Type B pancreatic cell (in vitro differentiated cells): ENCODE data around the gene AQP10. TPM values are rescaled to one million over a fixed set of nuclear protein-coding genes. Genes with fewer than 3 reads are reported as not detected.
"Not testable (repeated sequence)": the region's sequence is repeated elsewhere in the genome, so short reads cannot be mapped to it uniquely, and the experiment has no call there.

Source experiments
- DNase-seq: peaks from one replicate; pipeline ENCODE4 v3.0.0; 2021; ENCODE audit warnings: mixed read lengths; ENCODE audit not compliant: unreplicated experiment; ENCODE audit errors: extremely low spot score
- H3K27ac Mint-ChIP-seq: 2 replicates; pipeline ENCODE4 v1.8.0; 2021; ENCODE audit warnings: mild to moderate bottlenecking, mixed read lengths
- H3K27me3 Mint-ChIP-seq: 2 replicates; pipeline ENCODE4 v1.8.0; 2021; ENCODE audit warnings: mixed read lengths
- H3K36me3 Mint-ChIP-seq: 2 replicates; pipeline ENCODE4 v1.8.0; 2021; ENCODE audit warnings: mixed read lengths
- H3K4me1 Mint-ChIP-seq: one replicate; pipeline ENCODE4 v1.8.0; 2021; ENCODE audit warnings: mixed read lengths; ENCODE audit not compliant: unreplicated experiment
- H3K4me3 Mint-ChIP-seq: 2 replicates; pipeline ENCODE4 v1.8.0; 2021; ENCODE audit warnings: mild to moderate bottlenecking, mixed read lengths
- H3K9me3 Mint-ChIP-seq: 2 replicates; pipeline ENCODE4 v1.8.0; 2021; ENCODE audit warnings: mixed read lengths
- long read RNA-seq: library from polyadenylated mRNA; unstranded; transcript quantifications from one replicate; pipeline ENCODE4 v2.0.0, GENCODE V29; 2020
- total RNA-seq: library from RNA; stranded (reverse); gene quantifications from 2 replicates; pipeline ENCODE4 v1.2.1, GENCODE V29; 2021; ENCODE audit warnings: low replicate concordance
- TF ChIP-seq, protein P1 (sequence below): fragments of 200-600 bp; sonication (generic); conservative IDR thresholded peaks from 2 replicates; pipeline ENCODE4 v1.5.0; 2021; ENCODE audit warnings: antibody characterized with exemption, mild to moderate bottlenecking

AQP10 gene, protein sequence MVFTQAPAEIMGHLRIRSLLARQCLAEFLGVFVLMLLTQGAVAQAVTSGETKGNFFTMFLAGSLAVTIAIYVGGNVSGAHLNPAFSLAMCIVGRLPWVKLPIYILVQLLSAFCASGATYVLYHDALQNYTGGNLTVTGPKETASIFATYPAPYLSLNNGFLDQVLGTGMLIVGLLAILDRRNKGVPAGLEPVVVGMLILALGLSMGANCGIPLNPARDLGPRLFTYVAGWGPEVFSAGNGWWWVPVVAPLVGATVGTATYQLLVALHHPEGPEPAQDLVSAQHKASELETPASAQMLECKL
- 0.12 and 0.27 TPM in 2 replicates for total RNA-seq
- long read RNA-seq: 0 reads

- no peak for DNase-seq
- Mint-ChIP-seq H3K27me3 (peaks cover 41% of the 10 kb centered on the region), H3K9me3 (peaks cover 4% of the 10 kb centered on the region), H3K4me3 (no peak within 1 kb of the TSS), H3K27ac (peak within 1 kb of the TSS; percentile 18), H3K4me1 (peaks cover 9% of the 10 kb centered on the region), H3K36me3 (no peaks in the 10 kb centered on the region)
- TF ChIP-seq, protein P1, sequence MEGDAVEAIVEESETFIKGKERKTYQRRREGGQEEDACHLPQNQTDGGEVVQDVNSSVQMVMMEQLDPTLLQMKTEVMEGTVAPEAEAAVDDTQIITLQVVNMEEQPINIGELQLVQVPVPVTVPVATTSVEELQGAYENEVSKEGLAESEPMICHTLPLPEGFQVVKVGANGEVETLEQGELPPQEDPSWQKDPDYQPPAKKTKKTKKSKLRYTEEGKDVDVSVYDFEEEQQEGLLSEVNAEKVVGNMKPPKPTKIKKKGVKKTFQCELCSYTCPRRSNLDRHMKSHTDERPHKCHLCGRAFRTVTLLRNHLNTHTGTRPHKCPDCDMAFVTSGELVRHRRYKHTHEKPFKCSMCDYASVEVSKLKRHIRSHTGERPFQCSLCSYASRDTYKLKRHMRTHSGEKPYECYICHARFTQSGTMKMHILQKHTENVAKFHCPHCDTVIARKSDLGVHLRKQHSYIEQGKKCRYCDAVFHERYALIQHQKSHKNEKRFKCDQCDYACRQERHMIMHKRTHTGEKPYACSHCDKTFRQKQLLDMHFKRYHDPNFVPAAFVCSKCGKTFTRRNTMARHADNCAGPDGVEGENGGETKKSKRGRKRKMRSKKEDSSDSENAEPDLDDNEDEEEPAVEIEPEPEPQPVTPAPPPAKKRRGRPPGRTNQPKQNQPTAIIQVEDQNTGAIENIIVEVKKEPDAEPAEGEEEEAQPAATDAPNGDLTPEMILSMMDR: no peak
These were observed at the start of gene AQP10 for GRCh38 chr1:154320882-154321608. Gene AQP10 (plus strand): TSS chr1:154321093. CDS start chr1:154321156, 63 bp downstream.

DNA sequence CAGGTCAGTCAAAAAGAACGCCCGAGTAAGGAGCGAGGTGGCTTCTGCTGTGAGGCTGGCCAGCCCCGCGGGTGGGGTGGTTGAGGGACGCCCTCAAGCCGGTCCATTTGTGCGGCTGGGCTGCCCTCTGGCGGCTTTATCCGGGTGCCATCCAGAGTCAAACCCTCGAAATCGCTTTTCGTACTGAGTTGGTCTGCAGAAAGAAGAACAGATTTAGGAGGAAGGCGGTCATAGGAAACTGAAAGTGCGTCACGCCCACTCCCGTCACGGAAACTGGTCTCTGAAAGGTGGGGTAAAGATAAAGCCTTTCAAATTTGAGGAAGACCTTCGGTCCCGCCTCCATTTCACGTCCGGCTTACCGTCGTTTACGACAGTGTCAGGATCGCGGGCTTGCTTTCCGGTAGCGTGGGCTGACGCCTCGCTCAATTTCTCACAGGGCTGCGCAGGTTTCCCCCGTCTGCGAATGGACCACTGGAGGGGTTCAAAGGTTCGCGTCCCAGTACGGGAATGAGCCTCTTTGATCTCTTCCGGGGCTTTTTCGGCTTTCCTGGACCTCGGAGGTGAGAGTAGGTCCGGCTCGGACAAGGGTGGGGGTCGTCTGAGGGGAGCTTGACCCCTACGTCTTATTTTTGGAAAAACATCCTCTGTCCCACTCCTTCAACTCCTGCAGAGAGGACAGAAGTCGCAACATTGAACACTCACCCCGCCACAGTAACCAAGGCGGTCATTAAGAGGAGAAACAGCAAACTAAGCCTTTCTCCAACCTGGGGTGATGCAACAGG is 48.5 kb upstream of the AQP10 start, which contains the start of gene HAX1:
HAX1 (plus strand) TSS at position 413 of the 782 bp plus-strand sequence; CDS start at position 508, 95 bp downstream.
- H3K27me3 Mint-ChIP-seq: no peaks in the 10 kb centered on the region
- TF ChIP-seq, protein P1: peak; percentile 85
- DNase-seq: peak; percentile 88

GRCh38 chr1:154272999-154273563 is 47.8 kb upstream of the AQP10 start:
- TF ChIP-seq, protein P1: no peak
- no peaks in the 10 kb centered on the region for H3K9me3 Mint-ChIP-seq
- no peak for DNase-seq

More for the DNA sequence above, 48.5 kb upstream of the AQP10 start, which contains the start of gene HAX1:
- H3K27ac Mint-ChIP-seq: peak within 1 kb of the TSS; percentile 97
- peaks cover 17% of the 10 kb centered on the region for H3K4me1 Mint-ChIP-seq
- H3K9me3 Mint-ChIP-seq: no peaks in the 10 kb centered on the region
- peaks cover 4% of the 10 kb centered on the region for H3K36me3 Mint-ChIP-seq
- H3K4me3 Mint-ChIP-seq: peak within 1 kb of the TSS; percentile 96

DNA sequence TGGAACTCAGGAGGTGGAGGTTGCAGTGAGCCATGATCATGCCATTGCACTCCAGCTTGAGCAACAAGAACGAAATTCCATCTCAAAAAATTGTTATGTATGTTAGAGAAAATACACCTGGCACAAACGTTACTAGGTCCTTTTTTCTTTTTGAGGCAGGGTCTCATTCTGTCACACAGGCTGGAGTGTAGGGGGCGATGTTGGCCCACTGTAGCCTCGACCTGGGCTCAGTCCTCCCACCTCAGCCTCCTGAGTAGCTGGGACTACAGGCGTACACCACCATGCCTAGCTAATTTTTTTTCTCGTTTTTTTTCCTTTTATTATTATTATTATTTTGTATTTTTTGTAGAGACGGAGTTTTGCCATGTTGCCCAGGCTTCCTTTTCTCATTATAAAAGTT is 44.1 kb upstream of the AQP10 start:
- Mint-ChIP-seq H3K27me3 (no peaks in the 10 kb centered on the region), H3K27ac (no peak overlapping the region), H3K9me3 (no peaks in the 10 kb centered on the region), H3K36me3 (peaks cover 4% of the 10 kb centered on the region), H3K4me1 (peaks cover 12% of the 10 kb centered on the region), H3K4me3 (no peak overlapping the region)
- no peak for DNase-seq
- TF ChIP-seq, protein P1: peak; percentile 49

More at GRCh38 chr1:154272999-154273563, 47.8 kb upstream of the AQP10 start:
- H3K4me3 Mint-ChIP-seq: peak overlapping the region; percentile 96
- H3K4me1 Mint-ChIP-seq: peaks cover 17% of the 10 kb centered on the region
- H3K27ac Mint-ChIP-seq: peak overlapping the region; percentile 97
- H3K27me3 Mint-ChIP-seq: no peaks in the 10 kb centered on the region
- peaks cover 4% of the 10 kb centered on the region for H3K36me3 Mint-ChIP-seq

GRCh38 chr1:154287591-154287990 is 33.3 kb upstream of the AQP10 start:
- H3K9me3 Mint-ChIP-seq, H3K4me3 Mint-ChIP-seq, H3K27ac Mint-ChIP-seq, H3K27me3 Mint-ChIP-seq, H3K36me3 Mint-ChIP-seq, DNase-seq, H3K4me1 Mint-ChIP-seq: not testable (repeated sequence)
